AG10803 (cell line): ENCODE measurements around the gene RMND5A.

Experiments
- DNase-seq: peaks from one replicate; pipeline ENCODE4 v3.0.0; 2010; ENCODE audit warnings: low read depth
- H3K4me3 ChIP-seq: 2 replicates; pipeline ENCODE4 v1.5.1; 2011; ENCODE audit warnings: mild to moderate bottlenecking, low read length, control low read depth
- CTCF ChIP-seq: conservative IDR thresholded peaks from 2 replicates; pipeline ENCODE4 v1.5.1; 2011; ENCODE audit warnings: mild to moderate bottlenecking, low read length, control low read depth, inconsistent platforms

The RMND5A gene

DNA sequence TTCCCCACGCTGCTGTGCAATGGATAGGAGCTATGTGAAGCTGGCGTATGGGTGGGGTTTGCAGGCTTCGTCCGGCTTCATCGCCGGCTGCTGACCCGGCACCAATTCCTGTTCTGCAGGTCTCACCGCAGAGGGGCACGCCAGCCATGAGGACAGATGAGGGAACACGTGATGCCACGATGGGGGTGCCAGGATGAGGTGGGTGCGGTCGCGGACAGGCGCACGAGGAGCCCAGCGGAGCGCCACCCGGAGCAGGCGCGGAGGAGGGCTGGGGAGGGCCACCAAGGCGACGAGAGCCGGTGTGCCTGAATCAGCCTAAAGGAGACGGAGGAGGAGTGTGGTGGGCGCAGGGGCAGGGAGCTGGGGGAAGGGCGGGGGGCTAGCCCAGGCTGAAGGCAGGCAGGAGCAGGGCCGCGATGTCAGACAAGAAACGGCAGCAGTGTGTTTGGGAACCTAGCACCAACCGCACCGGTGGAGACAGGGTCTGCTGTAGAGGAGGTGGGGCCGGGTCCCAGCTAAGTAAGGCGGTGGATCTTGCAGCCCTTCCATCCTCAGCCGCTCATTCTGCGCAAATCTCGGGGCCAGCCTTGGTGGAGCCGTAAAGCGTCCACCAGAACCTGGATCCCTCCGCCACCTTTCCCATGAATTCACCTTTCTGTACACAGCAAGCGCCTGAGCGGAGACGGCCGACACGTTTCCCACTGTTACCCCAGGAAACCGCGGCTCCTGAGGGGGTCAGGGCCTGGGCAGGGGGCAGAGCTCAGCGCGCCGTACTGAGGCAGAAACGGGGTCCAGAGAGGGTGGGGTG lies 87.6 kb downstream of the RMND5A start:
- TF ChIP-seq CTCF, result no peak
- DNase-seq, result no peak
- peak overlapping the region; percentile 40 for H3K4me3 ChIP-seq

DNA sequence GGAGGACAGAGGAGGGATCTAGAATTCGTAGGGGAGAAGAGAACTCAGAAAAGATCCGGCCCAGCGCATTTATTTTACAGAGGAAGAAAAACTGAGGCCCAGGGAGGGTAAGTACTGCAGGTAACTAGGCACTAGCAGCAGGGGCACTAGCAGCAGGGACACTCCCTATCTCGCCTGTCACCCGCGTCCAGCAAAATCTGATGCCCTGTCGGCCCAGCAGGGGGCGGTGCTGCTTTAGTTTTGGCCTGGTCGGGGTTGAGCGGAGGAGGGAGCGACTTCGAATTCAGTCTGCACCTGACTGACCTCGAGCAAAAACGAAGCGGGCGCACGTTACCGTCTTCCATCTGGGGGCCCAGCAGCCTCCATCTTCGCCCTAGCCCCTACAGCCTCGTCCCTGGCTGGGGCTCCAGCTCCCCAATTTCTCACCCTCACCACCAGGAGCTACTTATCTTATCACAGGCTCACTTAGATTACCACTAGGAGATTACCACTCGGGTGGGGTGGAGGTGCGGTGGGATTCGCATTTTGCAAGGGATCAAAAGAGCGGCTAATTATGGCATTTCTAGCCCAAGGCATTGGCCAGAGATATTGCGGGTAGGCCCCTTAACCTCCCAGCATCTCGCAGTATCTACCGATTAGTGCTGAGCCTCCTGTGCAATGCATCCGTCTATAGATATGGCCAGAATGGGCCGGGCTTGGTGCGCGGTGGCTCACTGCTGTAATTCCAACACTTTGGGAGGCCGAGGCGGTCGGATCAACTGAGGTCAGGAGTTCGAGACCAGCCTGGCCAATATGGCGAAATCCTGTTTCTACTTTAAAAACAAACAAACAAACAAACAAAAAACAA lies 88.4 kb downstream of the RMND5A start:
- H3K4me3 ChIP-seq, result peak overlapping the region; percentile 40
- TF ChIP-seq CTCF, result peak; percentile 86
- peak; percentile 58 for DNase-seq

- DNase-seq, result no peak
- TF ChIP-seq CTCF, result no peak
- H3K4me3 ChIP-seq, result no peak overlapping the region
Observed at GRCh38 chr2:86809481-86810121, 89.5 kb downstream of the RMND5A start.

DNA sequence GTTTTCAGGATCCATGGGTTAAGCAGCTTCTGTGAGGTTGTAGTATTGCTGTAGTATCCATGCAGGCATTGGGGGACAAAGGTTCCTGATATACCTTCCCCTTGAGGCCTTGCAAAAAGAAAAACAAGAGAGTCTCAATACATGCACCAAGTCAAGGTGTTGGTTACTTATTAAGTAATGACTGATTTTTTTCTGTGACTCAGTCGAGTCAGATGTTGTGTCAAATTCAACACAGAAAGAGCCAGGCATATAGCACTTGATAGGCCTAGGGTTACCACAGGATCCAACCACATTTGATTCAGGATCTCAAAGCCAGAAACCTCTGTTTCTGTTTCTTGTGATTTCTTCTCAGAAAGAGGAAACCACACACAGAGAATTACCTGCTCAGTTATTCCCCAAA lies 95.5 kb downstream of the RMND5A start:
- TF ChIP-seq CTCF, result no peak
- no peak overlapping the region for H3K4me3 ChIP-seq
- DNase-seq, result no peak

- TF ChIP-seq CTCF, result no peak
- DNase-seq, result no peak
- no peak overlapping the region for H3K4me3 ChIP-seq
Observed at GRCh38 chr2:86818114-86818801, 98.2 kb downstream of the RMND5A start.

GRCh38 chr2:86818957-86819356 lies 98.9 kb downstream of the RMND5A start:
- no peak overlapping the region for H3K4me3 ChIP-seq
- TF ChIP-seq CTCF, result no peak
- DNase-seq, result no peak
